Smooth muscle cell (in vitro differentiated cells): ENCODE measurements around the gene TNFAIP2. TPM values are rescaled to one million over a fixed set of nuclear protein-coding genes. Genes with fewer than 3 reads are reported as not detected.
A peak's percentile ranks its signal among the peaks of the same experiment; 100 is the strongest.

Experiments used
- DNase-seq: peaks from one replicate; lab custom pipeline; 2025; ENCODE audit not compliant: unreplicated experiment; lab: John Stamatoyannopoulos, UW
- H2AFZ ChIP-seq: fragments of 200-600 bp; sonication (generic); 2 replicates; pipeline ENCODE4 v1.6.0; 2016; ENCODE audit warnings: antibody characterized with exemption, low read depth, mild to moderate bottlenecking
- H3F3A ChIP-seq: fragments of 200-600 bp; sonication (generic); 2 replicates; pipeline ENCODE4 v1.6.0; 2017; ENCODE audit warnings: antibody characterized with exemption, low read depth
- H3K27ac ChIP-seq: fragments of 200-600 bp; sonication (generic); 2 replicates; pipeline ENCODE4 v1.5.1; 2016; ENCODE audit warnings: low read depth, mild to moderate bottlenecking
- H3K27me3 ChIP-seq: fragments of 200-600 bp; sonication (generic); 2 replicates; pipeline ENCODE4 v1.6.1; 2016; ENCODE audit warnings: low read depth, mild to moderate bottlenecking
- H3K36me3 ChIP-seq: fragments of 200-600 bp; sonication (generic); 2 replicates; pipeline ENCODE4 v1.5.1; 2016; ENCODE audit warnings: low read depth
- H3K4me1 ChIP-seq: fragments of 200-600 bp; sonication (generic); 2 replicates; pipeline ENCODE4 v1.5.1; 2016; ENCODE audit warnings: low read depth
- H3K4me2 ChIP-seq: fragments of 200-600 bp; sonication (generic); 2 replicates; pipeline ENCODE4 v1.6.0; 2016; ENCODE audit warnings: mild to moderate bottlenecking
- H3K4me3 ChIP-seq: fragments of 200-600 bp; sonication (generic); 2 replicates; pipeline ENCODE4 v1.5.1; 2016; ENCODE audit warnings: mild to moderate bottlenecking
- H3K79me2 ChIP-seq: fragments of 200-600 bp; sonication (generic); 2 replicates; pipeline ENCODE4 v1.6.0; 2016; ENCODE audit warnings: low read depth, mild to moderate bottlenecking
- H3K9ac ChIP-seq: fragments of 200-600 bp; sonication (generic); 2 replicates; pipeline ENCODE4 v1.6.0; 2016; ENCODE audit warnings: low read depth
- H3K9me3 ChIP-seq: fragments of 200-600 bp; sonication (generic); replicated peaks from 2 replicates; pipeline ENCODE4 v1.5.1; 2016; ENCODE audit warnings: low read depth
- H4K20me1 ChIP-seq: fragments of 200-600 bp; sonication (generic); 2 replicates; pipeline ENCODE4 v1.6.0; 2016; ENCODE audit warnings: low read depth
- WGBS: methylation state at CpG from one replicate; pipeline ENCODE4 v1.1.7; 2016; ENCODE audit warnings: low lambda C conversion rate; 5-methylcytosine and 5-hydroxymethylcytosine counted together
- polyA plus RNA-seq: library from polyadenylated mRNA; unstranded; fragments of >200 nt; fragmentation: Nextera tagmentation; extraction: Ambion mirVana; gene quantifications from 2 replicates; pipeline ENCODE4 v1.2.1, GENCODE V29; 2016
- total RNA-seq: library from RNA; depleted of rRNA; stranded (reverse); fragments of >200 nt; gene quantifications from 2 replicates; pipeline ENCODE4 v1.2.3, GENCODE V29; 2014
- TF ChIP-seq, protein P1 (sequence below): fragments of 200-600 bp; sonication (generic); IDR thresholded peaks from 2 replicates; pipeline ENCODE4 v1.5.1; 2017; ENCODE audit warnings: borderline replicate concordance, mild to moderate bottlenecking, antibody characterized with exemption; ENCODE audit not compliant: insufficient read depth, poor library complexity, severe bottlenecking

Gene TNFAIP2
- total and polyA plus RNA-seq, 2 experiments from 2014 or later: 35.7 to 76.5 TPM

DNA sequence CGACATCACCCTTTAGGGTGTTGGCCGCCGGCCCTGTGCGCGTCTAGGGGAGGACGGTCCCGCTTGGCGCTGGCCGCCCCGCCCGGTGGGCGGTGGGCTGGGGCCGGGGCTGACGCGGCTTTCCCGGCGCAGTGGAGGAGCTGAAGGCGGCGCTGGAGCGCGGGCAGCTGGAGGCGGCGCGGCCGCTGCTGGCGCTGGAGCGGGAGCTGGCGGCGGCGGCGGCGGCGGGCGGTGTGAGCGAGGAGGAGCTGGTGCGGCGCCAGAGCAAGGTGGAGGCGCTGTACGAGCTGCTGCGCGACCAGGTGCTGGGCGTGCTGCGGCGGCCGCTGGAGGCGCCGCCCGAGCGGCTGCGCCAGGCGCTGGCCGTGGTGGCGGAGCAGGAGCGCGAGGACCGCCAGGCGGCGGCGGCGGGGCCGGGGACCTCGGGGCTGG, 3.6 kb downstream of the TNFAIP2 start:
- DNase-seq: no peak
- Histone ChIP-seq H3K36me3 (no peaks in the 10 kb centered on the region), H3K27ac (no peak overlapping the region), H3K79me2 (peaks cover 6% of the 10 kb centered on the region), H3K4me2 (peak overlapping the region; percentile 83), H3K9me3 (no peaks in the 10 kb centered on the region), H3K4me3 (peak overlapping the region; percentile 21), H3K27me3 (no peaks in the 10 kb centered on the region), H3F3A (no peaks in the 10 kb centered on the region), H2AFZ (no peak overlapping the region), H4K20me1 (peaks cover 53% of the 10 kb centered on the region), H3K9ac (no peak overlapping the region), H3K4me1 (peaks cover 25% of the 10 kb centered on the region)
- TF ChIP-seq, protein P1, sequence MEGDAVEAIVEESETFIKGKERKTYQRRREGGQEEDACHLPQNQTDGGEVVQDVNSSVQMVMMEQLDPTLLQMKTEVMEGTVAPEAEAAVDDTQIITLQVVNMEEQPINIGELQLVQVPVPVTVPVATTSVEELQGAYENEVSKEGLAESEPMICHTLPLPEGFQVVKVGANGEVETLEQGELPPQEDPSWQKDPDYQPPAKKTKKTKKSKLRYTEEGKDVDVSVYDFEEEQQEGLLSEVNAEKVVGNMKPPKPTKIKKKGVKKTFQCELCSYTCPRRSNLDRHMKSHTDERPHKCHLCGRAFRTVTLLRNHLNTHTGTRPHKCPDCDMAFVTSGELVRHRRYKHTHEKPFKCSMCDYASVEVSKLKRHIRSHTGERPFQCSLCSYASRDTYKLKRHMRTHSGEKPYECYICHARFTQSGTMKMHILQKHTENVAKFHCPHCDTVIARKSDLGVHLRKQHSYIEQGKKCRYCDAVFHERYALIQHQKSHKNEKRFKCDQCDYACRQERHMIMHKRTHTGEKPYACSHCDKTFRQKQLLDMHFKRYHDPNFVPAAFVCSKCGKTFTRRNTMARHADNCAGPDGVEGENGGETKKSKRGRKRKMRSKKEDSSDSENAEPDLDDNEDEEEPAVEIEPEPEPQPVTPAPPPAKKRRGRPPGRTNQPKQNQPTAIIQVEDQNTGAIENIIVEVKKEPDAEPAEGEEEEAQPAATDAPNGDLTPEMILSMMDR: no peak
- 10% methylated on average over 39 of the region's 62 CpGs for WGBS

DNA sequence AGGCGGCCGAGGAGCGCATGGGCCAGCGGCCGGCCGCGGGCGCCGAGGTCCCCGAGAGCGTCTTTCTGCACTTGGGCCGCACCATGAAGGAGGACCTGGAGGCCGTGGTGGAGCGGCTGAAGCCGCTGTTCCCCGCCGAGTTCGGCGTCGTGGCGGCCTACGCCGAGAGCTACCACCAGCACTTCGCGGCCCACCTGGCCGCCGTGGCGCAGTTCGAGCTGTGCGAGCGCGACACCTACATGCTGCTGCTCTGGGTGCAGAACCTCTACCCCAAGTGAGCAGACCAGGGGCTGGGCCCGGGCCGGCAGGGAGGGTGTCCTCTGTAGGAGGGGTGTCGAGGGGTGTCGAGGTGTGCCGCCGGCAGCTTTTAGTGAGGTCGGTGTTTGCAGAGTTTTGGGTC, 4.1 kb downstream of the TNFAIP2 start:
- Histone ChIP-seq H3F3A (no peaks in the 10 kb centered on the region), H3K4me3 (no peak overlapping the region), H3K79me2 (peaks cover 6% of the 10 kb centered on the region), H4K20me1 (peaks cover 53% of the 10 kb centered on the region), H3K4me1 (peaks cover 20% of the 10 kb centered on the region), H3K27me3 (no peaks in the 10 kb centered on the region), H3K9ac (no peak overlapping the region), H3K36me3 (no peaks in the 10 kb centered on the region), H3K9me3 (no peaks in the 10 kb centered on the region), H3K4me2 (no peak overlapping the region), H3K27ac (no peak overlapping the region), H2AFZ (no peak overlapping the region)
- 64% methylated on average over 32 of the region's 39 CpGs for WGBS
- no peak for DNase-seq
- TF ChIP-seq, protein P1: no peak

DNA sequence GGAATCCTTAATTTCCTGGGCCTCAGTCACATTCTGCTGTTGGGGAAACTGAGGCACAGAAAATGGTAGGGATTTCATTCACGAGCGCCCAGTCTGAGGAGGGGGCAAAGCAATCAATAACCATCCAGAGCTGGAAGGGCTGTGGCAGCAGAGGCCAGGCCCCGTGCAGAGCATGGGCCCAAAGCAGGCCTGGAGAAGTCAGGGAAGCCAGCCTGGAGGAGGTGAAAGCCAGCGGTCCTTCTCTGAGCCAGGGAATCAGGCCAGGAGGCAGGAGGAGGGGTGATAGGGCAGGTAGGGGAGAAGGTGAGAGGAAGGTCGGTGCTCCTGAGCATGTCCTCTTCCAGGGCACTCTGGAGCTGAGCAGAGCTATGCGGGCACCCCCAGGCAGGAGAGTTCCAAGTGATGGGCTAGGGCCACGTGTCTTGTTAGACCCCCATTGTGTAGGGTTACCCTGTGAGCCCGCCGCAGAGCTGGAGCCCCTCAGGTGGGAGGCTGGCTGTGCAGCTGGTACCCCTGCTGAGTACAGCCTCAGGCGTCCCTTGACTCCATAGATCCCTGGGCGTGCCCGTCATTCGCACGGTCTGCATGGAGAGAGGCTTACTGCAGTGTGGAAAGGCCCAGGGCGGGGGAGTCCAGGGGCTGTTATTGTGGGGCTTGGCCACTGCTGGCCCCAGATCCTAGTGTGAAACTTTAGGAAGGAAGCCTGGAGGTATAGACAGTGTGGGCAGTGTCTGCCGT, 4.8 kb downstream of the TNFAIP2 start:
- DNase-seq: no peak
- Histone ChIP-seq H3F3A (no peaks in the 10 kb centered on the region), H3K9me3 (no peaks in the 10 kb centered on the region), H3K4me2 (no peak overlapping the region), H3K4me3 (no peak overlapping the region), H3K9ac (no peak overlapping the region), H3K36me3 (no peaks in the 10 kb centered on the region), H3K27me3 (no peaks in the 10 kb centered on the region), H3K79me2 (peaks cover 6% of the 10 kb centered on the region), H2AFZ (no peak overlapping the region), H3K27ac (no peak overlapping the region), H4K20me1 (peaks cover 53% of the 10 kb centered on the region), H3K4me1 (peaks cover 13% of the 10 kb centered on the region)
- TF ChIP-seq, protein P1: no peak
- over 99% methylated on average over 16 of the region's 16 CpGs for WGBS
